HepG2 (cell line): ENCODE results near the gene SS18L1. TPM values are rescaled to one million over a fixed set of nuclear protein-coding genes. Genes with fewer than 3 reads are reported as not detected.

Experiments used
- CEBPG ChIP-seq: IDR thresholded peaks from 2 replicates; pipeline ENCODE4 v1.6.1; 2016
- DMAP1 ChIP-seq: IDR thresholded peaks from 2 replicates; pipeline ENCODE4 v1.6.1; 2016
- GATA4 ChIP-seq: sonication (generic); IDR thresholded peaks from 2 replicates; pipeline ENCODE4 v1.6.1; 2016; ENCODE audit warnings: antibody characterized with exemption, low read depth, borderline replicate concordance
- KAT7 ChIP-seq: IDR thresholded peaks from 2 replicates; pipeline ENCODE4 v1.6.1; 2018; ENCODE audit warnings: borderline replicate concordance, missing compliant biosample characterization
- NFRKB ChIP-seq: fragments of 450-650 bp; IDR thresholded peaks from 2 replicates; pipeline ENCODE4 v1.6.1; 2017
- RBM39 ChIP-seq: fragments of 200-400 bp; formaldehyde crosslinking; IDR thresholded peaks from one replicate; pipeline ENCODE4 v1.6.1; 2018; ENCODE audit warnings: antibody characterized with exemption, mild to moderate bottlenecking, low read depth, low read length; ENCODE audit not compliant: poor library complexity, severe bottlenecking
- SIN3A ChIP-seq: IDR thresholded peaks from 2 replicates; pipeline ENCODE4 v1.6.1; 2011; ENCODE audit warnings: low read depth, mild to moderate bottlenecking, control low read depth, low read length, borderline replicate concordance
- SP140L ChIP-seq: sonication (generic); formaldehyde crosslinking; IDR thresholded peaks from 2 replicates; pipeline ENCODE4 v1.4.0; 2020; ENCODE audit warnings: missing genetic modification reagents, borderline replicate concordance
- ZNF331 ChIP-seq: sonication (generic); formaldehyde crosslinking; IDR thresholded peaks from 2 replicates; pipeline ENCODE4 v1.4.0; 2020; ENCODE audit warnings: missing genetic modification reagents
- ZNF891 ChIP-seq: sonication (generic); formaldehyde crosslinking; IDR thresholded peaks from 2 replicates; pipeline ENCODE4 v1.5.0; 2020; ENCODE audit warnings: mild to moderate bottlenecking, missing genetic modification reagents
- polyA plus RNA-seq, 8 experiments: library from polyadenylated mRNA; depleted of rRNA in 3 of 8; stranded (reverse) in 7 of 8; unstranded in 1 of 8; fragments of >200 nt; fragmentation: Illumina TruSeq in 4 of 8; extraction: Trizol in 4 of 8; gene quantifications; 2 replicates each; pipeline versions ENCODE4 v1.2.1 to v1.2.3, GENCODE V29; 2011 to 2016; ENCODE audit warnings: low read depth in 4 of 8, missing spikeins in 1 of 8, mixed read lengths in 1 of 8; ENCODE audit not compliant: insufficient read depth in 1 of 8
- total RNA-seq, 5 experiments: library from RNA; depleted of rRNA; stranded (reverse); fragments of >200 nt; fragmentation: Illumina TruSeq; extraction: Trizol; gene quantifications; 2 replicates each; pipeline ENCODE4 v1.2.3, GENCODE V29; 2016; ENCODE audit warnings: low read depth in 1 of 5
- TF ChIP-seq, protein P1 (sequence below): sonication (generic); formaldehyde crosslinking; IDR thresholded peaks from 2 replicates; pipeline ENCODE4 v1.4.0; 2020; ENCODE audit warnings: mild to moderate bottlenecking, missing genetic modification reagents
- TF ChIP-seq, protein P2 (sequence below): sonication (generic); formaldehyde crosslinking; conservative IDR thresholded peaks from 2 replicates; pipeline ENCODE4 v1.4.0; 2020; ENCODE audit warnings: mild to moderate bottlenecking, missing genetic modification reagents, moderate library complexity
- TF ChIP-seq, protein P3 (sequence below): sonication (generic); formaldehyde crosslinking; IDR thresholded peaks from 2 replicates; pipeline ENCODE4 v1.4.0; 2020; ENCODE audit warnings: missing genetic modification reagents
- TF ChIP-seq, protein P4 (sequence below): sonication (generic); formaldehyde crosslinking; IDR thresholded peaks from 2 replicates; pipeline ENCODE4 v1.4.0; 2020; ENCODE audit warnings: mild to moderate bottlenecking, missing genetic modification reagents
- TF ChIP-seq, protein P5 (sequence below), 2 experiments: fragments of 450-650 bp in 1 of 2; sonication (generic) in 1 of 2; formaldehyde crosslinking; IDR thresholded peaks; 2 replicates each; pipeline versions ENCODE4 v1.5.0 to v1.8.0; 2020 to 2022; ENCODE audit warnings: mild to moderate bottlenecking in 1 of 2, missing genetic modification reagents in 1 of 2
- TF ChIP-seq, protein P6 (sequence below): IDR thresholded peaks from 2 replicates; pipeline ENCODE4 v1.6.1; 2016

Gene SS18L1
- total and polyA plus RNA-seq, 2 of the 13 experiments (the other 11 are each of a cell fraction or from before 2014, with no cell fraction given) = 17.8 to 27.6 TPM

DNA sequence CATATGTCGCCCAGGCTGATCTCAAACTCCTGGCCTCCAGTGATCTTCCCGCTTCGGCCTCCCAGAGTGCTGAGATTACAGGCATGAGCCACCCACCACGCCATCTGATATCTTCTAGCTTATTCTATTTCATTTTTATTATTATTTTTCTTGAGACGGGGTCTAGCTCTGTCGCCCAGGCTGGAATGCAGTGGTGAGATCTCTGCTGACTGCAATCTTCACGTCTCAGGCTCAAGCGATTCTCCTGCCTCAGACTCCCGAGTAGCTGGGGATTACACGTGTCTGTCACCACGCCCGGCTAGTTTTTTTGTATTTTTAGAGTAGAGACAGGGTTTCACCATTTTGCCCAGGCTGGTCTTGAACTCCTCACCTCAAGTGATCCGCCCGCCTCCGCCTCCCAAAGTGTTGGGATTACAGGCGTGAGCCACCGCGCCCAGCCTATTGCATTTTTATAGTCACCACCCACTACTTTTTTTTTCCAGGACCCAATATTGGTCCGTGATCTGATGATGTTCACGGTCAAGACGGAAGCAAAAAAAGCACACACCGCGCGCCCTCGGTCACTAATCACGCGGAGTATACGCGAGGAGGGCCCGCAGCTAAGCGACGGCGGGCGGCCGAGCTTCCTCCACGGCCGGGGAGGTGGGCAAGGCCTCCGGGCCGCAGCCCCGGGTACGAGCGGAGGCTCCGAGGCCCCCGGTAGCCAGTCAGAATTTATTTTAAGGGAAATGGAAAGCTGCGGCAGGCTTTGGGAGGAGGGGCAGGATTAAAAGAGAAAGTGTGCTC lies 22.4 kb upstream of the SS18L1 start (continued):
- TF ChIP-seq, protein P1, sequence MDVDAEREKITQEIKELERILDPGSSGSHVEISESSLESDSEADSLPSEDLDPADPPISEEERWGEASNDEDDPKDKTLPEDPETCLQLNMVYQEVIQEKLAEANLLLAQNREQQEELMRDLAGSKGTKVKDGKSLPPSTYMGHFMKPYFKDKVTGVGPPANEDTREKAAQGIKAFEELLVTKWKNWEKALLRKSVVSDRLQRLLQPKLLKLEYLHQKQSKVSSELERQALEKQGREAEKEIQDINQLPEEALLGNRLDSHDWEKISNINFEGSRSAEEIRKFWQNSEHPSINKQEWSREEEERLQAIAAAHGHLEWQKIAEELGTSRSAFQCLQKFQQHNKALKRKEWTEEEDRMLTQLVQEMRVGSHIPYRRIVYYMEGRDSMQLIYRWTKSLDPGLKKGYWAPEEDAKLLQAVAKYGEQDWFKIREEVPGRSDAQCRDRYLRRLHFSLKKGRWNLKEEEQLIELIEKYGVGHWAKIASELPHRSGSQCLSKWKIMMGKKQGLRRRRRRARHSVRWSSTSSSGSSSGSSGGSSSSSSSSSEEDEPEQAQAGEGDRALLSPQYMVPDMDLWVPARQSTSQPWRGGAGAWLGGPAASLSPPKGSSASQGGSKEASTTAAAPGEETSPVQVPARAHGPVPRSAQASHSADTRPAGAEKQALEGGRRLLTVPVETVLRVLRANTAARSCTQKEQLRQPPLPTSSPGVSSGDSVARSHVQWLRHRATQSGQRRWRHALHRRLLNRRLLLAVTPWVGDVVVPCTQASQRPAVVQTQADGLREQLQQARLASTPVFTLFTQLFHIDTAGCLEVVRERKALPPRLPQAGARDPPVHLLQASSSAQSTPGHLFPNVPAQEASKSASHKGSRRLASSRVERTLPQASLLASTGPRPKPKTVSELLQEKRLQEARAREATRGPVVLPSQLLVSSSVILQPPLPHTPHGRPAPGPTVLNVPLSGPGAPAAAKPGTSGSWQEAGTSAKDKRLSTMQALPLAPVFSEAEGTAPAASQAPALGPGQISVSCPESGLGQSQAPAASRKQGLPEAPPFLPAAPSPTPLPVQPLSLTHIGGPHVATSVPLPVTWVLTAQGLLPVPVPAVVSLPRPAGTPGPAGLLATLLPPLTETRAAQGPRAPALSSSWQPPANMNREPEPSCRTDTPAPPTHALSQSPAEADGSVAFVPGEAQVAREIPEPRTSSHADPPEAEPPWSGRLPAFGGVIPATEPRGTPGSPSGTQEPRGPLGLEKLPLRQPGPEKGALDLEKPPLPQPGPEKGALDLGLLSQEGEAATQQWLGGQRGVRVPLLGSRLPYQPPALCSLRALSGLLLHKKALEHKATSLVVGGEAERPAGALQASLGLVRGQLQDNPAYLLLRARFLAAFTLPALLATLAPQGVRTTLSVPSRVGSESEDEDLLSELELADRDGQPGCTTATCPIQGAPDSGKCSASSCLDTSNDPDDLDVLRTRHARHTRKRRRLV (CRISPR knock-in tag) = no peak
- TF ChIP-seq CEBPG (CRISPR knock-in tag) = no peak
- TF ChIP-seq, protein P2, sequence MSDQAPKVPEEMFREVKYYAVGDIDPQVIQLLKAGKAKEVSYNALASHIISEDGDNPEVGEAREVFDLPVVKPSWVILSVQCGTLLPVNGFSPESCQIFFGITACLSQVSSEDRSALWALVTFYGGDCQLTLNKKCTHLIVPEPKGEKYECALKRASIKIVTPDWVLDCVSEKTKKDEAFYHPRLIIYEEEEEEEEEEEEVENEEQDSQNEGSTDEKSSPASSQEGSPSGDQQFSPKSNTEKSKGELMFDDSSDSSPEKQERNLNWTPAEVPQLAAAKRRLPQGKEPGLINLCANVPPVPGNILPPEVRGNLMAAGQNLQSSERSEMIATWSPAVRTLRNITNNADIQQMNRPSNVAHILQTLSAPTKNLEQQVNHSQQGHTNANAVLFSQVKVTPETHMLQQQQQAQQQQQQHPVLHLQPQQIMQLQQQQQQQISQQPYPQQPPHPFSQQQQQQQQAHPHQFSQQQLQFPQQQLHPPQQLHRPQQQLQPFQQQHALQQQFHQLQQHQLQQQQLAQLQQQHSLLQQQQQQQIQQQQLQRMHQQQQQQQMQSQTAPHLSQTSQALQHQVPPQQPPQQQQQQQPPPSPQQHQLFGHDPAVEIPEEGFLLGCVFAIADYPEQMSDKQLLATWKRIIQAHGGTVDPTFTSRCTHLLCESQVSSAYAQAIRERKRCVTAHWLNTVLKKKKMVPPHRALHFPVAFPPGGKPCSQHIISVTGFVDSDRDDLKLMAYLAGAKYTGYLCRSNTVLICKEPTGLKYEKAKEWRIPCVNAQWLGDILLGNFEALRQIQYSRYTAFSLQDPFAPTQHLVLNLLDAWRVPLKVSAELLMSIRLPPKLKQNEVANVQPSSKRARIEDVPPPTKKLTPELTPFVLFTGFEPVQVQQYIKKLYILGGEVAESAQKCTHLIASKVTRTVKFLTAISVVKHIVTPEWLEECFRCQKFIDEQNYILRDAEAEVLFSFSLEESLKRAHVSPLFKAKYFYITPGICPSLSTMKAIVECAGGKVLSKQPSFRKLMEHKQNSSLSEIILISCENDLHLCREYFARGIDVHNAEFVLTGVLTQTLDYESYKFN (CRISPR knock-in tag) = no peak; the same call in none of the 2 replicates
- TF ChIP-seq SIN3A = no peak
- TF ChIP-seq KAT7 = 0 out of 2 replicates have a peak, but pooled peaks have one; percentile 49
- TF ChIP-seq NFRKB = no peak
- TF ChIP-seq, protein P3, sequence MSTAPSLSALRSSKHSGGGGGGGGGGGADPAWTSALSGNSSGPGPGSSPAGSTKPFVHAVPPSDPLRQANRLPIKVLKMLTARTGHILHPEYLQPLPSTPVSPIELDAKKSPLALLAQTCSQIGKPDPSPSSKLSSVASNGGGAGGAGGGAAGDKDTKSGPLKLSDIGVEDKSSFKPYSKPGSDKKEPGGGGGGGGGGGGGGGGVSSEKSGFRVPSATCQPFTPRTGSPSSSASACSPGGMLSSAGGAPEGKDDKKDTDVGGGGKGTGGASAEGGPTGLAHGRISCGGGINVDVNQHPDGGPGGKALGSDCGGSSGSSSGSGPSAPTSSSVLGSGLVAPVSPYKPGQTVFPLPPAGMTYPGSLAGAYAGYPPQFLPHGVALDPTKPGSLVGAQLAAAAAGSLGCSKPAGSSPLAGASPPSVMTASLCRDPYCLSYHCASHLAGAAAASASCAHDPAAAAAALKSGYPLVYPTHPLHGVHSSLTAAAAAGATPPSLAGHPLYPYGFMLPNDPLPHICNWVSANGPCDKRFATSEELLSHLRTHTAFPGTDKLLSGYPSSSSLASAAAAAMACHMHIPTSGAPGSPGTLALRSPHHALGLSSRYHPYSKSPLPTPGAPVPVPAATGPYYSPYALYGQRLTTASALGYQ = no peak; the same call in 1 of the 2 replicates
- TF ChIP-seq, protein P4, sequence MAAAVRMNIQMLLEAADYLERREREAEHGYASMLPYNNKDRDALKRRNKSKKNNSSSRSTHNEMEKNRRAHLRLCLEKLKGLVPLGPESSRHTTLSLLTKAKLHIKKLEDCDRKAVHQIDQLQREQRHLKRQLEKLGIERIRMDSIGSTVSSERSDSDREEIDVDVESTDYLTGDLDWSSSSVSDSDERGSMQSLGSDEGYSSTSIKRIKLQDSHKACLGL (CRISPR knock-in tag) = no peak
- 0 out of 2 replicates have a peak, but pooled peaks have one; percentile 31 for TF ChIP-seq SP140L
- peak; percentile 93 for TF ChIP-seq RBM39
- TF ChIP-seq DMAP1 (CRISPR knock-in tag) = peak; percentile 81; the same call in 1 of the 2 replicates
- peak; percentile 50; the same call in 1 of the 2 replicates for TF ChIP-seq GATA4
- no peak for TF ChIP-seq ZNF331 (CRISPR knock-in tag)
- TF ChIP-seq, protein P5, sequence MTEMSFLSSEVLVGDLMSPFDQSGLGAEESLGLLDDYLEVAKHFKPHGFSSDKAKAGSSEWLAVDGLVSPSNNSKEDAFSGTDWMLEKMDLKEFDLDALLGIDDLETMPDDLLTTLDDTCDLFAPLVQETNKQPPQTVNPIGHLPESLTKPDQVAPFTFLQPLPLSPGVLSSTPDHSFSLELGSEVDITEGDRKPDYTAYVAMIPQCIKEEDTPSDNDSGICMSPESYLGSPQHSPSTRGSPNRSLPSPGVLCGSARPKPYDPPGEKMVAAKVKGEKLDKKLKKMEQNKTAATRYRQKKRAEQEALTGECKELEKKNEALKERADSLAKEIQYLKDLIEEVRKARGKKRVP (CRISPR knock-in tag; IDR thresholded peaks at IDR 0.05) = no peak; a peak in 1 of 4 replicates
- TF ChIP-seq, protein P6, sequence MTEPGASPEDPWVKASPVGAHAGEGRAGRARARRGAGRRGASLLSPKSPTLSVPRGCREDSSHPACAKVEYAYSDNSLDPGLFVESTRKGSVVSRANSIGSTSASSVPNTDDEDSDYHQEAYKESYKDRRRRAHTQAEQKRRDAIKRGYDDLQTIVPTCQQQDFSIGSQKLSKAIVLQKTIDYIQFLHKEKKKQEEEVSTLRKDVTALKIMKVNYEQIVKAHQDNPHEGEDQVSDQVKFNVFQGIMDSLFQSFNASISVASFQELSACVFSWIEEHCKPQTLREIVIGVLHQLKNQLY = no peak
- TF ChIP-seq ZNF891 (CRISPR knock-in tag) = no peak
